ENCODE measurements around the gene CATSPERB.

CATSPERB gene

DNA sequence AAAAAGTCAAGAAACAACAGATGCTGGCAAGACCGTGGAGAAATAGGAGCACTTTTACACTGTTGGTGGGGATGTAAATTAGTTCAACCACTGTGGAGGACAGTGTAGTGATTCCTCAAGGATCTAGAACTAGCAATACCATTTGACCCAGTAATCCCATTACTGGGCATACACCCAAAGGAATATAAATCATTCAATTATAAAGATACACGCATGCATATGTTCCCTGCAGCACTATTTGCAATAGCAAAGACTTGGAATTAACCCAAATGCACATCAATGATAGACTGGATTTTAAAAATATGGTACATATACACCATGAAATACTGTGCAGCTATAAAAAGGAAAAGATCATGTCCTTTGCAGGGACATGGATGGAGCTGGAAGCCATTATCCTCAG is 18.0 kb upstream of the CATSPERB start:
- 83% methylated on average over 2 of the region's 2 CpGs for WGBS
- Histone ChIP-seq H2BK5ac (ENCODE audit: low read depth, low read length, poor library complexity, severe bottlenecking) (no peak overlapping the region), H4K91ac (ENCODE audit: low read length) (no peak overlapping the region), H3K14ac (ENCODE audit: low read length in 2 of 2) (no peak overlapping the region), H2BK12ac (ENCODE audit: low read length in 2 of 2) (no peak overlapping the region), H3K27me3 (ENCODE audit: control insufficient read depth in 1 of 2, insufficient read depth in 1 of 2, low read length in 2 of 2) (no peaks in the 10 kb centered on the region), H3K4me3 (ENCODE audit: insufficient read depth in 1 of 2, low read depth in 1 of 2, low read length in 2 of 2) (no peak overlapping the region), H3K36me3 (ENCODE audit: control insufficient read depth in 1 of 2, insufficient read depth in 2 of 2, low read depth in 1 of 2, low read length in 2 of 2) (no peaks in the 10 kb centered on the region), H4K8ac (ENCODE audit: low read length) (no peak overlapping the region), H3K4me2 (ENCODE audit: low read length, poor library complexity, severe bottlenecking) (no peak overlapping the region), H3K23ac (ENCODE audit: low read length in 2 of 2) (no peak overlapping the region), H3K27ac (ENCODE audit: low read length, poor library complexity, severe bottlenecking) (no peak overlapping the region), H2AK5ac (ENCODE audit: low read length, severe bottlenecking) (no peak overlapping the region), H3K18ac (ENCODE audit: low read depth in 1 of 2, low read length in 2 of 2) (no peak overlapping the region), H2BK15ac (ENCODE audit: low read depth, poor library complexity, severe bottlenecking) (no peak overlapping the region), H3K4ac (ENCODE audit: low read depth in 1 of 2, low read length in 2 of 2) (no peak overlapping the region), H3K9ac (ENCODE audit: low read length) (no peak overlapping the region), H2AFZ (ENCODE audit: low read depth, low read length) (no peak overlapping the region), H3K4me1 (ENCODE audit: control insufficient read depth, insufficient read depth, low read depth, low read length) (no peaks in the 10 kb centered on the region), H3K9me3 (ENCODE audit: control insufficient read depth, low read length) (no peaks in the 10 kb centered on the region), H2BK120ac (ENCODE audit: low read depth, low read length) (no peak overlapping the region), H3K79me1 (replicated peaks; ENCODE audit: low read length, poor library complexity, severe bottlenecking) (no peaks in the 10 kb centered on the region)
- DNase-seq: no peak

GRCh38 chr14:91748049-91748448 is 16.2 kb upstream of the CATSPERB start:
- Histone ChIP-seq H3K18ac (ENCODE audit: low read depth in 1 of 2, low read length in 2 of 2) (no peak overlapping the region), H3K9ac (ENCODE audit: low read length) (no peak overlapping the region), H3K4me2 (ENCODE audit: low read length, poor library complexity, severe bottlenecking) (no peak overlapping the region), H2BK120ac (ENCODE audit: low read depth, low read length) (no peak overlapping the region), H3K4me1 (ENCODE audit: control insufficient read depth, insufficient read depth, low read depth, low read length) (no peaks in the 10 kb centered on the region), H4K8ac (ENCODE audit: low read length) (no peak overlapping the region), H3K23ac (ENCODE audit: low read length in 2 of 2) (no peak overlapping the region), H4K91ac (ENCODE audit: low read length) (no peak overlapping the region), H3K4ac (ENCODE audit: low read depth in 1 of 2, low read length in 2 of 2) (no peak overlapping the region), H2BK12ac (ENCODE audit: low read length in 2 of 2) (no peak overlapping the region), H2BK15ac (ENCODE audit: low read depth, poor library complexity, severe bottlenecking) (no peak overlapping the region), H3K9me3 (ENCODE audit: control insufficient read depth, low read length) (no peaks in the 10 kb centered on the region), H3K4me3 (ENCODE audit: insufficient read depth in 1 of 2, low read depth in 1 of 2, low read length in 2 of 2) (no peak overlapping the region), H3K14ac (ENCODE audit: low read length in 2 of 2) (no peak overlapping the region), H2BK5ac (ENCODE audit: low read depth, low read length, poor library complexity, severe bottlenecking) (no peak overlapping the region), H3K36me3 (ENCODE audit: control insufficient read depth in 1 of 2, insufficient read depth in 2 of 2, low read depth in 1 of 2, low read length in 2 of 2) (no peaks in the 10 kb centered on the region), H2AFZ (ENCODE audit: low read depth, low read length) (no peak overlapping the region), H3K79me1 (replicated peaks; ENCODE audit: low read length, poor library complexity, severe bottlenecking) (no peaks in the 10 kb centered on the region), H3K27me3 (ENCODE audit: control insufficient read depth in 1 of 2, insufficient read depth in 1 of 2, low read length in 2 of 2) (no peaks in the 10 kb centered on the region), H2AK5ac (ENCODE audit: low read length, severe bottlenecking) (no peak overlapping the region), H3K27ac (ENCODE audit: low read length, poor library complexity, severe bottlenecking) (no peak overlapping the region)
- DNase-seq: no peak
- WGBS: no CpG with 5 or more reads among the region's 2 CpGs

DNA sequence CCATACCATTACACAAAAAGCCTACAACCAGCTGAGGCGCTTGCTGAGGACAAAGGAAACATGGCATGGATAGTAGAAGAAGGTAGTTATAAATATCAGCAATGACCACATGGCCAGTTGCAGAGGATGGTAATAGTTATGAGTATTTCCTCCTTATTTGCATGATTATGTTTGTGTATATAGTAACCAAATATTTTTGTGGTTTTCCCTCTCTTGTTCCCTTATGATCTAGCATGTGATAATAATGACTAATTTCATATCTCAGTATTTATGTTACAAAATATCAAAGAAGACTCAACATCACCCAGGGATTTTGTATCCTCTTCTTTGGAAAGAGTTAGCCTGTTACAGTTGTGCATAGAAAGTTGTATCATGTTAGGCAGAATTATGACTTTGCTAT is 13.5 kb upstream of the CATSPERB start:
- WGBS: 71% methylated on average over 1 of the region's 1 CpG
- no peak overlapping the region for H2BK5ac ChIP-seq (ENCODE audit: low read depth, low read length, poor library complexity, severe bottlenecking)
- H3K4me3 ChIP-seq (ENCODE audit: insufficient read depth in 1 of 2, low read depth in 1 of 2, low read length in 2 of 2): no peak overlapping the region
- H3K79me1 ChIP-seq (replicated peaks; ENCODE audit: low read length, poor library complexity, severe bottlenecking): no peaks in the 10 kb centered on the region
- no peak overlapping the region for H3K9ac ChIP-seq (ENCODE audit: low read length)
- no peak overlapping the region for H2BK15ac ChIP-seq (ENCODE audit: low read depth, poor library complexity, severe bottlenecking)
- H3K4ac ChIP-seq (ENCODE audit: low read depth in 1 of 2, low read length in 2 of 2): no peak overlapping the region
- no peak overlapping the region for H2BK120ac ChIP-seq (ENCODE audit: low read depth, low read length)
- H3K36me3 ChIP-seq (ENCODE audit: control insufficient read depth in 1 of 2, insufficient read depth in 2 of 2, low read depth in 1 of 2, low read length in 2 of 2): no peaks in the 10 kb centered on the region
- no peak overlapping the region for H4K91ac ChIP-seq (ENCODE audit: low read length)
- no peaks in the 10 kb centered on the region for H3K9me3 ChIP-seq (ENCODE audit: control insufficient read depth, low read length)
- H3K23ac ChIP-seq (ENCODE audit: low read length in 2 of 2): no peak overlapping the region
- no peak overlapping the region for H2AFZ ChIP-seq (ENCODE audit: low read depth, low read length)
- no peak overlapping the region for H4K8ac ChIP-seq (ENCODE audit: low read length)
- H3K4me2 ChIP-seq (ENCODE audit: low read length, poor library complexity, severe bottlenecking): no peak overlapping the region
- no peak overlapping the region for H3K18ac ChIP-seq (ENCODE audit: low read depth in 1 of 2, low read length in 2 of 2)
- H3K4me1 ChIP-seq (ENCODE audit: control insufficient read depth, insufficient read depth, low read depth, low read length): no peaks in the 10 kb centered on the region
- H3K14ac ChIP-seq (ENCODE audit: low read length in 2 of 2): no peak overlapping the region
- no peaks in the 10 kb centered on the region for H3K27me3 ChIP-seq (ENCODE audit: control insufficient read depth in 1 of 2, insufficient read depth in 1 of 2, low read length in 2 of 2)
- DNase-seq: no peak
- no peak overlapping the region for H3K27ac ChIP-seq (ENCODE audit: low read length, poor library complexity, severe bottlenecking)
- no peak overlapping the region for H2BK12ac ChIP-seq (ENCODE audit: low read length in 2 of 2)
- no peak overlapping the region for H2AK5ac ChIP-seq (ENCODE audit: low read length, severe bottlenecking)

DNA sequence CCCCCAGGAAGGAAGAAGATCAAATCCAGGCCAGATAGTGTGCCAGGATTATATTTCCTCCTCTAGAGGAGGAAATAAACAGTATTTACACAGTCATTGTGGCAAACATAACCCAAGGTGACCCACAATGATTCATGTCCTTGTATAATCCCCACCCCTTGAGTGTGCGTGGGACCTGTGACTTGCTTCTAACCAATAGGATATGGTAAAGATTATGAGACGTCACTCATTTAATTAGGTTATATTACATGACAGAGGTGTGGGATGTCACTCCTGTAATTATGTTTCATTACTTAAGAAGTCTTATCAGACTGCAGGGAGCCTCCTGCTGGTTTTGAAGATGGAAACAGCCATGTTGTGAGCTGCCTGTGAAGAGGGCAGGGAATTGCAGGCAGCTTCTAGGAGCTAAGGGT is 12.2 kb upstream of the CATSPERB start:
- H3K4me3 ChIP-seq (ENCODE audit: insufficient read depth in 1 of 2, low read depth in 1 of 2, low read length in 2 of 2): no peak overlapping the region
- no peak overlapping the region for H3K14ac ChIP-seq (ENCODE audit: low read length in 2 of 2)
- H2BK5ac ChIP-seq (ENCODE audit: low read depth, low read length, poor library complexity, severe bottlenecking): no peak overlapping the region
- H2AFZ ChIP-seq (ENCODE audit: low read depth, low read length): no peak overlapping the region
- H2BK12ac ChIP-seq (ENCODE audit: low read length in 2 of 2): no peak overlapping the region
- H4K8ac ChIP-seq (ENCODE audit: low read length): no peak overlapping the region
- no peaks in the 10 kb centered on the region for H3K27me3 ChIP-seq (ENCODE audit: control insufficient read depth in 1 of 2, insufficient read depth in 1 of 2, low read length in 2 of 2)
- no peaks in the 10 kb centered on the region for H3K4me1 ChIP-seq (ENCODE audit: control insufficient read depth, insufficient read depth, low read depth, low read length)
- no peak overlapping the region for H2BK15ac ChIP-seq (ENCODE audit: low read depth, poor library complexity, severe bottlenecking)
- no peak overlapping the region for H2BK120ac ChIP-seq (ENCODE audit: low read depth, low read length)
- DNase-seq: no peak
- no peaks in the 10 kb centered on the region for H3K79me1 ChIP-seq (replicated peaks; ENCODE audit: low read length, poor library complexity, severe bottlenecking)
- H3K36me3 ChIP-seq (ENCODE audit: control insufficient read depth in 1 of 2, insufficient read depth in 2 of 2, low read depth in 1 of 2, low read length in 2 of 2): no peaks in the 10 kb centered on the region
- no peak overlapping the region for H3K23ac ChIP-seq (ENCODE audit: low read length in 2 of 2)
- no peak overlapping the region for H3K27ac ChIP-seq (ENCODE audit: low read length, poor library complexity, severe bottlenecking)
- H4K91ac ChIP-seq (ENCODE audit: low read length): no peak overlapping the region
- H2AK5ac ChIP-seq (ENCODE audit: low read length, severe bottlenecking): no peak overlapping the region
- H3K18ac ChIP-seq (ENCODE audit: low read depth in 1 of 2, low read length in 2 of 2): no peak overlapping the region
- H3K4ac ChIP-seq (ENCODE audit: low read depth in 1 of 2, low read length in 2 of 2): no peak overlapping the region
- H3K9me3 ChIP-seq (ENCODE audit: control insufficient read depth, low read length): no peaks in the 10 kb centered on the region
- no peak overlapping the region for H3K4me2 ChIP-seq (ENCODE audit: low read length, poor library complexity, severe bottlenecking)
- H3K9ac ChIP-seq (ENCODE audit: low read length): no peak overlapping the region
- WGBS: 81% methylated on average over 2 of the region's 2 CpGs
